ENCODE measurements around the gene FAM76A.
A peak's percentile ranks its signal among the peaks of the same experiment; 100 is the strongest.
"Not testable (repeated sequence)": the region's sequence is repeated elsewhere in the genome, so short reads cannot be mapped to it uniquely, and the experiment has no call there.

FAM76A gene

GRCh38 chr1:27725374-27726172 is at the start of gene FAM76A:
TSS of gene FAM76A (plus strand) at chr1:27725961. CDS start at chr1:27726081, 120 bp downstream.
- DNase-seq (ENCODE audit: low spot score), result peak; percentile 100

- DNase-seq (ENCODE audit: low spot score), result no peak
Measured at GRCh38 chr1:27676410-27676809, 49.4 kb upstream of the FAM76A start.

- no peak for DNase-seq (ENCODE audit: low spot score)
Measured at GRCh38 chr1:27678747-27679146, 47.0 kb upstream of the FAM76A start.

- DNase-seq (ENCODE audit: low spot score), result not testable (repeated sequence)
Measured at GRCh38 chr1:27680225-27680791, 45.5 kb upstream of the FAM76A start.

- not testable (repeated sequence) for DNase-seq (ENCODE audit: low spot score)
Measured at GRCh38 chr1:27681580-27681979, 44.2 kb upstream of the FAM76A start.

GRCh38 chr1:27682351-27682944 is 43.3 kb upstream of the FAM76A start:
- no peak for DNase-seq (ENCODE audit: low spot score)

- DNase-seq (ENCODE audit: low spot score), result no peak
Measured at GRCh38 chr1:27684176-27684575, 41.6 kb upstream of the FAM76A start.

- no peak for DNase-seq (ENCODE audit: low spot score)
Measured at GRCh38 chr1:27686223-27686990, 39.4 kb upstream of the FAM76A start.

GRCh38 chr1:27687906-27688305 is 37.9 kb upstream of the FAM76A start:
- no peak for DNase-seq (ENCODE audit: low spot score)

- DNase-seq (ENCODE audit: low spot score), result no peak
Measured at GRCh38 chr1:27689423-27690173, 36.2 kb upstream of the FAM76A start.

- DNase-seq (ENCODE audit: low spot score), result no peak
Measured at GRCh38 chr1:27690183-27690582, 35.6 kb upstream of the FAM76A start.

GRCh38 chr1:27696835-27697234 is 28.9 kb upstream of the FAM76A start:
- DNase-seq (ENCODE audit: low spot score), result not testable (repeated sequence)

- DNase-seq (ENCODE audit: low spot score), result no peak
Measured at GRCh38 chr1:27704958-27705357, 20.8 kb upstream of the FAM76A start.

GRCh38 chr1:27705545-27705944 is 20.2 kb upstream of the FAM76A start:
- no peak for DNase-seq (ENCODE audit: low spot score)

GRCh38 chr1:27710574-27710973 is 15.2 kb upstream of the FAM76A start:
- no peak for DNase-seq (ENCODE audit: low spot score)

GRCh38 chr1:27713139-27713725 is 12.5 kb upstream of the FAM76A start:
- DNase-seq (ENCODE audit: low spot score), result no peak

GRCh38 chr1:27713869-27714513 is 11.8 kb upstream of the FAM76A start:
- DNase-seq (ENCODE audit: low spot score), result no peak

- DNase-seq (ENCODE audit: low spot score), result no peak
Measured at GRCh38 chr1:27716262-27716895, 9.4 kb upstream of the FAM76A start.

- DNase-seq (ENCODE audit: low spot score), result no peak
Measured at GRCh38 chr1:27719286-27720251, 6.2 kb upstream of the FAM76A start.

All from hematopoietic multipotent progenitor cell treated with erythropoietin and hydrocortisone succinate and interleukin-3 and kit ligand, for 17 days (in vitro differentiated cells).